C4-2B (cell line): ENCODE measurements around the gene LRRN2.

Experiments used
- CTCF ChIP-seq: fragments of 450-650 bp; conservative IDR thresholded peaks from 2 replicates; pipeline ENCODE4 v1.5.1; 2017; ENCODE audit warnings: mild to moderate bottlenecking
- ZFX ChIP-seq: fragments of 450-650 bp; IDR thresholded peaks from 2 replicates; pipeline ENCODE4 v1.6.1; 2017

- TF ChIP-seq CTCF (no peak), ZFX (no peak)
These were observed 31.1 kb upstream of the LRRN2 start for GRCh38 chr1:204716660-204717059.
